CD4-positive, alpha-beta memory T cell (primary cell): ENCODE data around the gene CABLES1. TPM values are rescaled to one million over a fixed set of nuclear protein-coding genes. Genes with fewer than 3 reads are reported as not detected.
A peak's percentile ranks its signal among the peaks of the same experiment; 100 is the strongest.

ENCODE experiments used
- CTCF ChIA-PET: fragments of 350-600 bp; sonication (Branson Sonifier 250); formaldehyde crosslinking; loops from one replicate; lab custom pipeline; 2021; ENCODE audit warnings: inconsistent platforms; ENCODE audit not compliant: partially characterized antibody; lab: Charles Lee
- POLR2A ChIA-PET: fragments of 350-600 bp; sonication (Branson Sonifier 250); formaldehyde crosslinking; loops from one replicate; lab custom pipeline; 2021; ENCODE audit not compliant: partially characterized antibody; lab: Charles Lee
- DNase-seq, 5 donors: peaks; one replicate each; pipeline versions ENCODE4 v3.0.0 to v3.0.0-alpha.2; 2020 to 2022; ENCODE audit warnings: mixed read lengths in 1 of 5
- H3K27ac ChIP-seq: one replicate; pipeline ENCODE4 v1.7.0; 2013; ENCODE audit warnings: low read depth, low read length
- H3K27me3 ChIP-seq: 2 replicates; pipeline ENCODE4 v1.7.0; 2013; ENCODE audit warnings: mild to moderate bottlenecking, low read length, moderate library complexity; ENCODE audit not compliant: insufficient read depth
- H3K36me3 ChIP-seq: 2 replicates; pipeline ENCODE4 v1.7.0; 2013; ENCODE audit warnings: mild to moderate bottlenecking, low read length, moderate library complexity; ENCODE audit not compliant: insufficient read depth
- H3K4me1 ChIP-seq: 2 replicates; pipeline ENCODE4 v1.7.0; 2013; ENCODE audit warnings: mild to moderate bottlenecking, low read length, moderate library complexity; ENCODE audit not compliant: insufficient read depth
- H3K4me3 ChIP-seq, 2 donors: one replicate each; pipeline ENCODE4 v1.7.0; 2013; ENCODE audit warnings: low read length in 2 of 2, mild to moderate bottlenecking in 1 of 2
- H3K9me3 ChIP-seq, 2 donors: one replicate each; pipeline ENCODE4 v1.7.0; 2013; ENCODE audit warnings: low read length in 2 of 2, control low read depth in 1 of 2; ENCODE audit not compliant: control insufficient read depth in 1 of 2
- H3K27ac Mint-ChIP-seq, 7 donors: one replicate each; pipeline ENCODE4 v1.8.0; 2020 to 2021; ENCODE audit warnings: mixed read lengths in 7 of 7, mild to moderate bottlenecking in 6 of 7, inconsistent platforms in 3 of 7, moderate library complexity in 3 of 7
- H3K27me3 Mint-ChIP-seq, 2 donors: one replicate each; pipeline ENCODE4 v1.8.0; 2020 to 2021; ENCODE audit warnings: mixed read lengths in 2 of 2
- H3K36me3 Mint-ChIP-seq, 2 donors: one replicate each; pipeline ENCODE4 v1.8.0; 2020 to 2021; ENCODE audit warnings: mixed read lengths in 2 of 2, inconsistent platforms in 1 of 2, mild to moderate bottlenecking in 1 of 2
- H3K4me1 Mint-ChIP-seq, 4 donors: one replicate each; pipeline ENCODE4 v1.8.0; 2020 to 2021; ENCODE audit warnings: mixed read lengths in 4 of 4, mild to moderate bottlenecking in 1 of 4
- H3K4me3 Mint-ChIP-seq, 8 donors: one replicate each; pipeline ENCODE4 v1.8.0; 2020 to 2021; ENCODE audit warnings: mixed read lengths in 8 of 8, mild to moderate bottlenecking in 7 of 8, moderate library complexity in 6 of 8, inconsistent platforms in 3 of 8
- H3K9me3 Mint-ChIP-seq, 8 donors: one replicate each; pipeline ENCODE4 v1.8.0; 2020 to 2021; ENCODE audit warnings: mixed read lengths in 8 of 8, mild to moderate bottlenecking in 5 of 8, inconsistent platforms in 3 of 8, moderate library complexity in 1 of 8
- intact Hi-C: fragments of 100-400 bp; cut with micrococcal nuclease; formaldehyde crosslinking; loops from one replicate; pipeline ENCODE4 v1.15.1; 2023
- polyA plus RNA-seq, 2 donors: library from polyadenylated mRNA; unstranded; fragments of 300-500 nt; fragmentation: Illumina TruSeq; gene quantifications; one replicate each; pipeline ENCODE4 v1.2.3, GENCODE V29; 2021
- total RNA-seq, 2 experiments: library from RNA; stranded (reverse); gene quantifications; one replicate each; pipeline ENCODE4 v1.2.3, GENCODE V29; 2021

Gene CABLES1
- total and polyA plus RNA-seq, 4 experiments from 2014 or later: 0.15 TPM; not detected in 3

GRCh38 chr18:23243816-23244215, 108.5 kb downstream of the CABLES1 start:
- Histone ChIP-seq H3K27me3 (no peaks in the 10 kb centered on the region), H3K9me3 (no peaks in the 10 kb centered on the region), H3K27ac (no peak overlapping the region), H3K4me1 (peaks cover 3% of the 10 kb centered on the region), H3K36me3 (no peaks in the 10 kb centered on the region), H3K4me3 (no peak overlapping the region)
- Mint-ChIP-seq H3K4me1 (peaks cover under 1 to 1% (median 1%) of the 10 kb centered on the region in 4 donors), H3K9me3 (no peaks in the 10 kb centered on the region), H3K36me3 (no peaks in the 10 kb centered on the region), H3K4me3 (no peak overlapping the region), H3K27me3 (no peaks in the 10 kb centered on the region), H3K27ac (no peak overlapping the region)
- intact Hi-C loops: no loop called here
- CTCF ChIA-PET: no interaction called here
- POLR2A ChIA-PET: interaction anchor here (0.9 kb wide), 1 partner anchor 10 kb away, joined by 3 read pairs; no protein-coding TSS in a partner anchor
- no peak for DNase-seq

- peaks cover 0 to 1% (median under 1%) of the 10 kb centered on the region in 4 donors for H3K4me1 Mint-ChIP-seq
- Histone ChIP-seq H3K9me3 (no peaks in the 10 kb centered on the region), H3K4me1 (no peaks in the 10 kb centered on the region), H3K27ac (no peak overlapping the region), H3K27me3 (no peaks in the 10 kb centered on the region), H3K4me3 (no peak overlapping the region), H3K36me3 (no peaks in the 10 kb centered on the region)
- no peaks in the 10 kb centered on the region for H3K36me3 Mint-ChIP-seq
- CTCF ChIA-PET: no interaction called here
- H3K27ac Mint-ChIP-seq: no peak overlapping the region
- no peaks in the 10 kb centered on the region for H3K9me3 Mint-ChIP-seq
- no peak for DNase-seq
- no peaks in the 10 kb centered on the region for H3K27me3 Mint-ChIP-seq
- intact Hi-C loops: no loop called here
- no peak overlapping the region for H3K4me3 Mint-ChIP-seq
- POLR2A ChIA-PET: interaction anchor here (0.9 kb wide), 1 partner anchor 11 kb away, joined by 3 read pairs; no protein-coding TSS in a partner anchor
Measured at GRCh38 chr18:23244401-23244800, 109.1 kb downstream of the CABLES1 start.

- H3K4me1 Mint-ChIP-seq: no peaks in the 10 kb centered on the region
- H3K27ac Mint-ChIP-seq: no peak overlapping the region
- ChIA-PET CTCF (no interaction called here), POLR2A (no interaction called here)
- no peaks in the 10 kb centered on the region for H3K27me3 ChIP-seq
- DNase-seq: no peak
- H3K9me3 Mint-ChIP-seq: no peaks in the 10 kb centered on the region
- H3K27me3 Mint-ChIP-seq: no peaks in the 10 kb centered on the region
- no peak overlapping the region for H3K27ac ChIP-seq
- intact Hi-C loops: no loop called here
- no peak overlapping the region for H3K4me3 ChIP-seq
- no peaks in the 10 kb centered on the region for H3K9me3 ChIP-seq
- H3K36me3 ChIP-seq: no peaks in the 10 kb centered on the region
- no peak overlapping the region for H3K4me3 Mint-ChIP-seq
- no peaks in the 10 kb centered on the region for H3K36me3 Mint-ChIP-seq
- no peaks in the 10 kb centered on the region for H3K4me1 ChIP-seq
Measured at GRCh38 chr18:23245461-23245860, 110.2 kb downstream of the CABLES1 start.

- intact Hi-C loops: no loop called here
- Mint-ChIP-seq H3K27me3 (no peaks in the 10 kb centered on the region), H3K9me3 (no peaks in the 10 kb centered on the region), H3K4me1 (peaks cover 0 to 5% (median 0%) of the 10 kb centered on the region in 4 donors), H3K27ac (peak overlapping the region in 1 of 7 donors; percentile 61), H3K4me3 (no peak overlapping the region), H3K36me3 (peaks cover 0 to 3% of the 10 kb centered on the region in 2 donors)
- H3K4me3 ChIP-seq: no peak overlapping the region
- H3K27me3 ChIP-seq: no peaks in the 10 kb centered on the region
- no peak overlapping the region for H3K27ac ChIP-seq
- ChIA-PET CTCF (interaction anchor here (1.3 kb wide), 1 partner anchor 116 kb away, joined by 3 read pairs; no protein-coding TSS in a partner anchor), POLR2A (interaction anchor here (0.9 kb wide), 1 partner anchor 10 kb away, joined by 3 read pairs; no protein-coding TSS in a partner anchor)
- no peak for DNase-seq
- H3K9me3 ChIP-seq: no peaks in the 10 kb centered on the region
- H3K36me3 ChIP-seq: no peaks in the 10 kb centered on the region
- H3K4me1 ChIP-seq: no peaks in the 10 kb centered on the region
Measured at GRCh38 chr18:23247331-23247730, 112.0 kb downstream of the CABLES1 start.

- H3K36me3 Mint-ChIP-seq: peaks cover 0 to 3% of the 10 kb centered on the region in 2 donors
- Histone ChIP-seq H3K9me3 (no peaks in the 10 kb centered on the region), H3K27me3 (no peaks in the 10 kb centered on the region), H3K4me1 (no peaks in the 10 kb centered on the region), H3K4me3 (no peak overlapping the region), H3K36me3 (no peaks in the 10 kb centered on the region), H3K27ac (no peak overlapping the region)
- H3K4me1 Mint-ChIP-seq: peaks cover 0 to 5% (median 0%) of the 10 kb centered on the region in 4 donors
- no peak overlapping the region for H3K4me3 Mint-ChIP-seq
- no peaks in the 10 kb centered on the region for H3K9me3 Mint-ChIP-seq
- H3K27ac Mint-ChIP-seq: no peak overlapping the region
- no peaks in the 10 kb centered on the region for H3K27me3 Mint-ChIP-seq
- intact Hi-C loops: no loop called here
- CTCF ChIA-PET: interaction anchor here (1.3 kb wide), 1 partner anchor 117 kb away, joined by 3 read pairs; no protein-coding TSS in a partner anchor
- no peak for DNase-seq
- POLR2A ChIA-PET: interaction anchor here (0.9 kb wide), 1 partner anchor 11 kb away, joined by 3 read pairs; no protein-coding TSS in a partner anchor
Measured at GRCh38 chr18:23247896-23248295, 112.6 kb downstream of the CABLES1 start.

- H3K27me3 ChIP-seq: no peaks in the 10 kb centered on the region
- Mint-ChIP-seq H3K9me3 (no peaks in the 10 kb centered on the region), H3K27me3 (no peaks in the 10 kb centered on the region), H3K4me1 (peaks cover 0 to 5% (median 0%) of the 10 kb centered on the region in 4 donors), H3K4me3 (no peak overlapping the region), H3K36me3 (peaks cover 0 to 3% of the 10 kb centered on the region in 2 donors), H3K27ac (no peak overlapping the region)
- H3K4me1 ChIP-seq: no peaks in the 10 kb centered on the region
- no peaks in the 10 kb centered on the region for H3K9me3 ChIP-seq
- no peak overlapping the region for H3K27ac ChIP-seq
- intact Hi-C loops: no loop called here
- H3K4me3 ChIP-seq: no peak overlapping the region
- no peaks in the 10 kb centered on the region for H3K36me3 ChIP-seq
- CTCF ChIA-PET: no interaction called here
- POLR2A ChIA-PET: no interaction called here
- DNase-seq: no peak
Measured at GRCh38 chr18:23248826-23249225, 113.5 kb downstream of the CABLES1 start.

- Mint-ChIP-seq H3K4me1 (peaks cover 0 to 5% (median 0%) of the 10 kb centered on the region in 4 donors), H3K27me3 (no peaks in the 10 kb centered on the region), H3K27ac (no peak overlapping the region), H3K9me3 (no peaks in the 10 kb centered on the region), H3K36me3 (peaks cover 0 to 3% of the 10 kb centered on the region in 2 donors), H3K4me3 (no peak overlapping the region)
- H3K4me1 ChIP-seq: no peaks in the 10 kb centered on the region
- H3K9me3 ChIP-seq: no peaks in the 10 kb centered on the region
- DNase-seq: no peak
- H3K36me3 ChIP-seq: no peaks in the 10 kb centered on the region
- ChIA-PET CTCF (no interaction called here), POLR2A (no interaction called here)
- intact Hi-C loops: no loop called here
- no peaks in the 10 kb centered on the region for H3K27me3 ChIP-seq
- no peak overlapping the region for H3K4me3 ChIP-seq
- no peak overlapping the region for H3K27ac ChIP-seq
Measured at GRCh38 chr18:23249348-23249747, 114.1 kb downstream of the CABLES1 start.
